Caco-2 (cell line): ENCODE results near the gene ABCD1. TPM values are rescaled to one million over a fixed set of nuclear protein-coding genes. Genes with fewer than 3 reads are reported as not detected.
"Not testable (repeated sequence)": the region's sequence is repeated elsewhere in the genome, so short reads cannot be mapped to it uniquely, and the experiment has no call there.

ENCODE experiments used
- BruUV-seq: library from RNA; stranded (reverse); fragments of 400-500 nt; replicated peaks from 2 replicates; lab custom pipeline; 2021; lab: Mats Ljungman, UMichigan
- CTCF ChIA-PET: fragments of 300-600 bp; sonication (Branson Sonifier 250); formaldehyde crosslinking; loops from one replicate; lab custom pipeline; 2022; ENCODE audit warnings: antibody characterized with exemption; lab: Charles Lee
- POLR2A ChIA-PET: fragments of 300-600 bp; sonication (Branson Sonifier 250); formaldehyde crosslinking; loops from one replicate; lab custom pipeline; 2022; ENCODE audit warnings: antibody characterized with exemption; lab: Charles Lee
- DNase-seq, 2 experiments: peaks; one replicate each; pipeline versions ENCODE4 v3.0.0 to v3.0.0-alpha.2; 2020 to 2022
- H3K27me3 ChIP-seq: replicated peaks from 2 replicates; pipeline ENCODE4 v1.6.0; 2011; ENCODE audit warnings: low read length; ENCODE audit not compliant: control insufficient read depth, insufficient read depth
- H3K36me3 ChIP-seq: 2 replicates; pipeline ENCODE4 v1.5.1; 2011; ENCODE audit warnings: low read length; ENCODE audit not compliant: control insufficient read depth, insufficient read depth
- H3K4me1 ChIP-seq: fragments of 250-450 bp; sonication (Bioruptor Pico); 2 replicates; pipeline ENCODE4 v1.5.1; 2020; ENCODE audit warnings: mild to moderate bottlenecking
- H3K4me3 ChIP-seq: 2 replicates; pipeline ENCODE4 v1.5.1; 2011; ENCODE audit warnings: low read depth, mild to moderate bottlenecking, control low read depth, low read length
- H3K9me3 ChIP-seq: fragments of 250-450 bp; sonication (Bioruptor Pico); 2 replicates; pipeline ENCODE4 v1.5.1; 2020; ENCODE audit warnings: mild to moderate bottlenecking, moderate library complexity
- H3K27ac Mint-ChIP-seq: one replicate; pipeline ENCODE4 v1.8.0; 2022; ENCODE audit warnings: mixed read lengths; ENCODE audit not compliant: unreplicated experiment
- H3K27me3 Mint-ChIP-seq: one replicate; pipeline ENCODE4 v1.8.0; 2022; ENCODE audit warnings: mixed read lengths; ENCODE audit not compliant: insufficient read depth, unreplicated experiment
- H3K36me3 Mint-ChIP-seq: one replicate; pipeline ENCODE4 v1.8.0; 2022; ENCODE audit warnings: mild to moderate bottlenecking, mixed read lengths; ENCODE audit not compliant: insufficient read depth, unreplicated experiment
- H3K4me1 Mint-ChIP-seq: one replicate; pipeline ENCODE4 v1.8.0; 2022; ENCODE audit warnings: low read depth, mixed read lengths; ENCODE audit not compliant: unreplicated experiment
- H3K4me3 Mint-ChIP-seq: one replicate; pipeline ENCODE4 v1.8.0; 2022; ENCODE audit warnings: mild to moderate bottlenecking, moderate library complexity, mixed read lengths; ENCODE audit not compliant: unreplicated experiment
- H3K9me3 Mint-ChIP-seq: one replicate; pipeline ENCODE4 v1.8.0; 2022; ENCODE audit warnings: mixed read lengths; ENCODE audit not compliant: unreplicated experiment
- intact Hi-C: fragments of 100-400 bp; cut with micrococcal nuclease; formaldehyde crosslinking; loops from one replicate; pipeline ENCODE4 v1.10.0; 2022; ENCODE audit not compliant: unreplicated experiment
- total RNA-seq: library from RNA; stranded (reverse); gene quantifications from 2 replicates; pipeline ENCODE4 v1.2.3, GENCODE V29; 2022
- TF ChIP-seq, protein P1 (sequence below), 2 experiments: fragments of 200-600 bp in 1 of 2; IDR thresholded peaks; 1 replicate in 1 of 2; 2 replicates in 1 of 2; pipeline versions ENCODE4 v1.5.1 to v1.8.0; 2011 to 2022; ENCODE audit warnings: antibody characterized with exemption in 1 of 2, control low read depth in 1 of 2, inconsistent platforms in 1 of 2, low read depth in 1 of 2, low read length in 1 of 2, mild to moderate bottlenecking in 1 of 2, moderate library complexity in 1 of 2; ENCODE audit not compliant: insufficient read depth in 1 of 2, severe bottlenecking in 1 of 2, unreplicated experiment in 1 of 2

ABCD1 gene
- total RNA-seq, 1 experiment from 2014 or later: 4.3 TPM

DNA sequence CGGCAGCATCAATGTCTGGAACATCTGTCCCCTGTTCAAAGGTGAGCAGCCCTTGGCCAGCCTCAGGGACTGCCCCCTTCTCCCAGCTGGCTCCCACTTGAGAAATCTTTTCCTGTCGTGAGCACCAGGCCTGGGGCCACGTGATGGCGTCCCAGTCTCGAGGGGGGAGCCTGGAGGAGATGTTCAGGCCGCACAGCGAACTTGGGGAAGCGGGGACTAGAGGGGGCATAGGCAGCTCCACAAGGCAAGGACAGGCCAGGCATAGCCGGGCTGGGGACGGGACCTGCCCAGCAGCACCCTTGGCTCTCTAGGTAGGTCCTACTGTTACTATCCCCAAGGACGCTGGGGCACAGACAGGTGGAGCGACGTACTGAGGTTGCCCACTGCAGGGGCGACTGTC lies 34.2 kb upstream of the ABCD1 start:
- H3K4me1 ChIP-seq: no peaks in the 10 kb centered on the region
- TF ChIP-seq, protein P1, sequence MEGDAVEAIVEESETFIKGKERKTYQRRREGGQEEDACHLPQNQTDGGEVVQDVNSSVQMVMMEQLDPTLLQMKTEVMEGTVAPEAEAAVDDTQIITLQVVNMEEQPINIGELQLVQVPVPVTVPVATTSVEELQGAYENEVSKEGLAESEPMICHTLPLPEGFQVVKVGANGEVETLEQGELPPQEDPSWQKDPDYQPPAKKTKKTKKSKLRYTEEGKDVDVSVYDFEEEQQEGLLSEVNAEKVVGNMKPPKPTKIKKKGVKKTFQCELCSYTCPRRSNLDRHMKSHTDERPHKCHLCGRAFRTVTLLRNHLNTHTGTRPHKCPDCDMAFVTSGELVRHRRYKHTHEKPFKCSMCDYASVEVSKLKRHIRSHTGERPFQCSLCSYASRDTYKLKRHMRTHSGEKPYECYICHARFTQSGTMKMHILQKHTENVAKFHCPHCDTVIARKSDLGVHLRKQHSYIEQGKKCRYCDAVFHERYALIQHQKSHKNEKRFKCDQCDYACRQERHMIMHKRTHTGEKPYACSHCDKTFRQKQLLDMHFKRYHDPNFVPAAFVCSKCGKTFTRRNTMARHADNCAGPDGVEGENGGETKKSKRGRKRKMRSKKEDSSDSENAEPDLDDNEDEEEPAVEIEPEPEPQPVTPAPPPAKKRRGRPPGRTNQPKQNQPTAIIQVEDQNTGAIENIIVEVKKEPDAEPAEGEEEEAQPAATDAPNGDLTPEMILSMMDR (IDR thresholded peaks at IDR 0.05; ENCODE audit: insufficient read depth in 1 of 2, low read depth in 1 of 2, low read length in 1 of 2, severe bottlenecking in 1 of 2, unreplicated experiment in 1 of 2): no peak
- no peak overlapping the region for H3K4me3 ChIP-seq
- no peak overlapping the region for H3K4me3 Mint-ChIP-seq
- CTCF ChIA-PET: no interaction called here
- H3K9me3 Mint-ChIP-seq: no peaks in the 10 kb centered on the region
- DNase-seq: no peak
- peaks cover 24% of the 10 kb centered on the region for H3K36me3 Mint-ChIP-seq
- H3K9me3 ChIP-seq: no peaks in the 10 kb centered on the region
- no peak overlapping the region for H3K27ac Mint-ChIP-seq
- intact Hi-C loops: no loop called here
- POLR2A ChIA-PET: no interaction called here
- no TSS peak for BruUV-seq
- no peaks in the 10 kb centered on the region for H3K27me3 ChIP-seq
- no peaks in the 10 kb centered on the region for H3K36me3 ChIP-seq
- H3K4me1 Mint-ChIP-seq: no peaks in the 10 kb centered on the region
- no peaks in the 10 kb centered on the region for H3K27me3 Mint-ChIP-seq

DNA sequence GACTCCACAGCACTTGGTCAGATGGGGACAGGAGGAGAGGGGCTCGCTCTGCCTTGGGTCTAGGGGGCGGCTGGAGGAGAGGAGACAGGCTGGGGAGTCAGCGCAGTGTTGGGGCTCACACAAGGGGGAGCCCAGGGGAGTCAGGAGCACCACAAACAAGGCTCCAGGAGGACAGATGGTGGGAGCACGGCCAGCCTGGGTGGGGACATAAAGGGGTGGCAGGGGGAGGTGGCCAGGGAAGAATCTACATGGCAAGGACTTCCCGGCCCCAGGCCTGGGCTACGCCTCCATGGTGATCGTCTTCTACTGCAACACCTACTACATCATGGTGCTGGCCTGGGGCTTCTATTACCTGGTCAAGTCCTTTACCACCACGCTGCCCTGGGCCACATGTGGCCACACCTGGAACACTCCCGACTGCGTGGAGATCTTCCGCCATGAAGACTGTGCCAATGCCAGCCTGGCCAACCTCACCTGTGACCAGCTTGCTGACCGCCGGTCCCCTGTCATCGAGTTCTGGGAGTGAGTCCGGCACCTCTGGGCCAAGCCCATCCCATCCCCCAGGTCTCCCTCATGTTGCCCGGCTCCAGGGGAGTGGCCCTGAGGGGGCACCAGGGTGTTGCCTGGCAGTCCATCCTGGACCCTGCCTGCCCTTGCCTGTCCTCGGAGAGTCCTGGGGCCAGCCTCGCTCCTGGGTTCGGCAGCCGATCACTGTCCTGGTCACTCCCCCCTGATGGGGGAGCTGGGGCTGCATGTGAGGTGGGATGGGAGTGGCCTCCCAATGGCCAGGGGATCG lies 33.4 kb upstream of the ABCD1 start:
- intact Hi-C loops, H3K9me3 ChIP-seq, H3K4me1 ChIP-seq, BruUV-seq, CTCF ChIA-PET, POLR2A ChIA-PET, H3K4me3 Mint-ChIP-seq, H3K4me3 ChIP-seq, DNase-seq, H3K36me3 ChIP-seq, H3K27me3 ChIP-seq, H3K9me3 Mint-ChIP-seq, H3K27ac Mint-ChIP-seq, H3K4me1 Mint-ChIP-seq, H3K27me3 Mint-ChIP-seq: not testable (repeated sequence)
- H3K36me3 Mint-ChIP-seq: peaks cover 28% of the 10 kb centered on the region

DNA sequence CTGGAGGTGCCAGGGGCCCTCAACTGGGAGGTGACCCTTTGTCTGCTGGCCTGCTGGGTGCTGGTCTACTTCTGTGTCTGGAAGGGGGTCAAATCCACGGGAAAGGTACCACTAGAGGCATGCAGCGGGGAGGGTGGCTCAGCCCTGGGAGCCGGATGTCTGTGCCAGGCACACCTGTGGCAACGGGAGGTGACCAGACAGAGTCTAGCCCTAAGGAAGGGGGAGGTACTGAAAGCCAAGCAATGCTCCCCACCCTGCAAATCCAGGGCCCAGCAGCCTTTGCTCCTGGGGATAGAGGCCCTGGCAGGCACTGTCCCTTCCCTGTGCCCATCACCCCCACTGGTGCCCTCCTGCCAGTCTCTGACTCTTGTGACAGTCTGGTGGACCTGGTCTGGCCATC lies 32.7 kb upstream of the ABCD1 start:
- DNase-seq: no peak
- CTCF ChIA-PET: no interaction called here

More for the DNA sequence above, 32.7 kb upstream of the ABCD1 start:
- POLR2A ChIA-PET: no interaction called here
- Mint-ChIP-seq H3K36me3 (peaks cover 34% of the 10 kb centered on the region), H3K4me1 (no peaks in the 10 kb centered on the region), H3K4me3 (no peak overlapping the region), H3K9me3 (no peaks in the 10 kb centered on the region), H3K27me3 (no peaks in the 10 kb centered on the region), H3K27ac (no peak overlapping the region)
- TF ChIP-seq, protein P1 (IDR thresholded peaks at IDR 0.05; ENCODE audit: insufficient read depth in 1 of 2, low read depth in 1 of 2, low read length in 1 of 2, severe bottlenecking in 1 of 2, unreplicated experiment in 1 of 2): no peak
- Histone ChIP-seq H3K4me3 (no peak overlapping the region), H3K27me3 (no peaks in the 10 kb centered on the region), H3K4me1 (no peaks in the 10 kb centered on the region), H3K36me3 (no peaks in the 10 kb centered on the region), H3K9me3 (no peaks in the 10 kb centered on the region)
- no TSS peak for BruUV-seq
- intact Hi-C loops: no loop called here
